GM12878 (cell line): ENCODE results near the gene ZNF148. TPM values are rescaled to one million over a fixed set of nuclear protein-coding genes. Genes with fewer than 3 reads are reported as not detected.

Experiments
- ATAC-seq: fragments of 200-7000 bp; cut with Tn5 transposase; 3 replicates; pipeline ENCODE4 v1.9.1; 2020; ENCODE audit warnings: mild to moderate bottlenecking, moderate library complexity
- BruUV-seq: library from RNA; stranded (reverse); fragments of 400-500 nt; replicated peaks from 2 replicates; lab custom pipeline; 2021; lab: Mats Ljungman, UMichigan
- CTCF ChIA-PET: fragments of 300-600 bp; sonication (Branson Sonifier 250); formaldehyde crosslinking; extraction: SDS; loops from one replicate; lab custom pipeline; 2021; ENCODE audit warnings: inconsistent platforms; lab: Yijun Ruan, JAX
- POLR2A ChIA-PET: fragments of 350-600 bp; formaldehyde crosslinking; extraction: SDS; loops from one replicate; lab custom pipeline; 2021; ENCODE audit warnings: inconsistent platforms; lab: Charles Lee
- RAD21 ChIA-PET: fragments of 300-600 bp; sonication (Branson Sonifier 250); formaldehyde crosslinking; loops from one replicate; lab custom pipeline; 2023; ENCODE audit warnings: antibody characterized with exemption; ENCODE audit not compliant: unreplicated experiment; lab: Charles Lee
- SMC1A ChIA-PET: fragments of 300-600 bp; sonication (Branson Sonifier 250); formaldehyde crosslinking; loops from one replicate; lab custom pipeline; 2023; ENCODE audit not compliant: unreplicated experiment, uncharacterized antibody; lab: Charles Lee
- DNase-seq: peaks from one replicate; pipeline ENCODE4 v3.0.0-alpha.2; 2011; ENCODE audit warnings: low read depth, low spot score
- FAIRE-seq: peaks from 3 replicates; lab custom pipeline; 2011; peaks lifted over from hg19 to GRCh38; lab: Jason Lieb, UNC
- H2AFZ ChIP-seq: 2 replicates; pipeline ENCODE4 v1.6.0; 2011; ENCODE audit warnings: low read depth, low read length, control low read depth; ENCODE audit not compliant: control insufficient read depth
- H3K27ac ChIP-seq: 2 replicates; pipeline ENCODE4 v1.5.1; 2011; ENCODE audit warnings: control low read depth; ENCODE audit not compliant: control insufficient read depth, insufficient read depth
- H3K27me3 ChIP-seq, 2 experiments: replicated peaks in 1 of 2; 2 replicates each; pipeline versions ENCODE4 v1.6.0 to v1.6.1; 2011; ENCODE audit warnings: low read length in 1 of 2; ENCODE audit not compliant: control insufficient read depth in 2 of 2, insufficient read depth in 2 of 2
- H3K36me3 ChIP-seq, 2 experiments: 2 replicates each; pipeline ENCODE4 v1.5.1; 2011; ENCODE audit warnings: low read length in 1 of 2; ENCODE audit not compliant: control insufficient read depth in 2 of 2, insufficient read depth in 2 of 2
- H3K4me1 ChIP-seq: 2 replicates; pipeline ENCODE4 v1.6.1; 2011; ENCODE audit warnings: mild to moderate bottlenecking, low read length, moderate library complexity, mixed read lengths; ENCODE audit not compliant: control insufficient read depth, insufficient read depth
- H3K4me2 ChIP-seq: 2 replicates; pipeline ENCODE4 v1.6.0; 2011; ENCODE audit warnings: control low read depth; ENCODE audit not compliant: control insufficient read depth, insufficient read depth
- H3K4me3 ChIP-seq: fragments of 200-600 bp; sonication (generic); 2 replicates; pipeline ENCODE4 v1.5.1; 2016
- H3K79me2 ChIP-seq: 2 replicates; pipeline ENCODE4 v1.6.0; 2011; ENCODE audit warnings: low read length; ENCODE audit not compliant: control insufficient read depth, insufficient read depth
- H3K9ac ChIP-seq: 2 replicates; pipeline ENCODE4 v1.8.0; 2011; ENCODE audit warnings: low read length, control low read depth, mixed read lengths; ENCODE audit not compliant: control insufficient read depth, insufficient read depth
- H3K9me3 ChIP-seq: replicated peaks from 3 replicates; pipeline ENCODE4 v1.5.1; 2011; ENCODE audit warnings: mild to moderate bottlenecking, low read length; ENCODE audit not compliant: control insufficient read depth, insufficient read depth
- H4K20me1 ChIP-seq: 2 replicates; pipeline ENCODE4 v1.6.0; 2011; ENCODE audit not compliant: control insufficient read depth, insufficient read depth
- CBX3 ChIP-seq: fragments of 200-600 bp; sonication (generic); IDR thresholded peaks from 2 replicates; pipeline ENCODE4 v1.6.1; 2016; ENCODE audit warnings: low read depth, borderline replicate concordance
- FOS ChIP-seq: IDR thresholded peaks from 3 replicates; pipeline ENCODE4 v1.6.1; 2011; ENCODE audit warnings: borderline replicate concordance; ENCODE audit not compliant: insufficient read length; ENCODE audit errors: extremely low read depth
- JUNB ChIP-seq: IDR thresholded peaks from 2 replicates; pipeline ENCODE4 v1.6.1; 2016; ENCODE audit warnings: antibody characterized with exemption, mild to moderate bottlenecking
- PKNOX1 ChIP-seq: fragments of 450-650 bp; IDR thresholded peaks from 2 replicates; pipeline ENCODE4 v1.6.1; 2016; ENCODE audit warnings: mild to moderate bottlenecking
- RBBP5 ChIP-seq: fragments of 200-600 bp; sonication (generic); conservative IDR thresholded peaks from 2 replicates; pipeline ENCODE4 v1.6.1; 2016
- SMAD1 ChIP-seq: fragments of 450-650 bp; IDR thresholded peaks from 2 replicates; pipeline ENCODE4 v1.6.1; 2018; ENCODE audit warnings: mild to moderate bottlenecking, low read depth; ENCODE audit not compliant: partially characterized antibody
- ZBTB11 ChIP-seq: fragments of 450-650 bp; formaldehyde crosslinking; IDR thresholded peaks from 2 replicates; pipeline ENCODE4 v1.5.0; 2022; ENCODE audit warnings: mild to moderate bottlenecking, missing genetic modification characterization
- ZNF622 ChIP-seq: fragments of 450-650 bp; IDR thresholded peaks from 2 replicates; pipeline ENCODE4 v1.6.1; 2017; ENCODE audit warnings: mild to moderate bottlenecking, inconsistent platforms
- WGBS: methylation state at CpG from one replicate; pipeline ENCODE4 v1.1.6; 2016; ENCODE audit warnings: low lambda C conversion rate; ENCODE audit not compliant: insufficient replicate concordance, insufficient coverage; ENCODE audit errors: missing lambda C conversion rate; 5-methylcytosine and 5-hydroxymethylcytosine counted together
- in situ Hi-C: fragments of 300-500 bp; cut with MboI; formaldehyde crosslinking; loops from 9 replicates; pipeline ENCODE4 v1.14.3; 2018; ENCODE audit warnings: mixed read lengths
- intact Hi-C: fragments of 100-400 bp; cut with micrococcal nuclease; formaldehyde crosslinking; loops from one replicate; pipeline ENCODE4 v1.14.2; 2022; ENCODE audit not compliant: unreplicated experiment
- polyA plus RNA-seq, 11 experiments: library from polyadenylated mRNA; depleted of rRNA in 4 of 11; unstranded in 6 of 11; stranded (reverse) in 5 of 11; fragments of >200 nt; fragmentation: Nextera tagmentation in 4 of 11; fragmentation: Illumina TruSeq in 1 of 11; extraction: Ambion mirVana in 4 of 11; extraction: Trizol in 1 of 11; gene quantifications; 1 replicate in 1 of 11; 2 replicates in 10 of 11; pipeline versions ENCODE4 v1.2.1 to v1.2.3, GENCODE V29; 2011 to 2016; ENCODE audit warnings: inconsistent platforms in 2 of 11, missing spikeins in 2 of 11, low read depth in 1 of 11
- total RNA-seq, 4 experiments: library from RNA; depleted of rRNA in 3 of 4; stranded (reverse); fragments of >200 nt in 3 of 4; fragmentation: Illumina TruSeq in 1 of 4; extraction: Trizol in 1 of 4; gene quantifications; 2 replicates each; pipeline versions ENCODE4 v1.2.1 to v1.2.3, GENCODE V29; 2013 to 2021

The ZNF148 gene
- total and polyA plus RNA-seq, 10 of the 15 experiments (the other 5 are each of a cell fraction or from before 2014, with no cell fraction given) = 8.6 to 40.4 (median 26.7) TPM

GRCh38 chr3:125245521-125245920, 129.6 kb downstream of the ZNF148 start:
- no peak overlapping the region for H2AFZ ChIP-seq
- no peaks in the 10 kb centered on the region for H4K20me1 ChIP-seq
- in situ Hi-C loops (no loop called here), intact Hi-C loops (no loop called here)
- TSS peak; percentile 9 for BruUV-seq
- no peaks in the 10 kb centered on the region for H3K4me1 ChIP-seq
- no peak overlapping the region for H3K4me3 ChIP-seq
- no peak overlapping the region for H3K27ac ChIP-seq
- SMC1A ChIA-PET = interaction anchor here (1.4 to 2.0 kb wide), 2 partner anchors 9 to 39 kb away, joined by 4 to 5 read pairs; no protein-coding TSS in a partner anchor
- POLR2A ChIA-PET = no interaction called here
- no peak for TF ChIP-seq RBBP5
- H3K4me2 ChIP-seq = no peak overlapping the region
- no peaks in the 10 kb centered on the region for H3K79me2 ChIP-seq
- RAD21 ChIA-PET = no interaction called here
- H3K9me3 ChIP-seq = no peaks in the 10 kb centered on the region
- H3K27me3 ChIP-seq = no peaks in the 10 kb centered on the region
- CTCF ChIA-PET = interaction anchor here (1.1 kb wide), 1 partner anchor 8 kb away, joined by 3 read pairs; no protein-coding TSS in a partner anchor
- no peak overlapping the region for H3K9ac ChIP-seq
- no peak for FAIRE-seq
- no peak for ATAC-seq
- no peak for DNase-seq
- H3K36me3 ChIP-seq = no peaks in the 10 kb centered on the region; a peak in 1 of 4 replicates

- H3K4me1 ChIP-seq = no peaks in the 10 kb centered on the region
- H3K36me3 ChIP-seq = peaks cover 0 to 2% of the 10 kb centered on the region in 2 experiments; a peak in 1 of 4 replicates
- no peak overlapping the region for H3K4me2 ChIP-seq
- BruUV-seq = no TSS peak
- no peak overlapping the region for H3K27ac ChIP-seq
- in situ Hi-C loops (no loop called here), intact Hi-C loops (no loop called here)
- ChIA-PET POLR2A (no interaction called here), RAD21 (interaction anchor here (0.7 kb wide), 1 partner anchor 275 kb away, joined by 3 read pairs; no protein-coding TSS in a partner anchor), CTCF (no interaction called here), SMC1A (no interaction called here)
- ATAC-seq = no peak
- H3K9me3 ChIP-seq = no peaks in the 10 kb centered on the region
- TF ChIP-seq JUNB = no peak
- TF ChIP-seq SMAD1 = no peak
- no peak for TF ChIP-seq ZBTB11 (CRISPR knock-in tag)
- TF ChIP-seq FOS = no peak
- no peak for TF ChIP-seq PKNOX1
- no peak for TF ChIP-seq CBX3
- TF ChIP-seq ZNF622 = no peak
- no peaks in the 10 kb centered on the region for H3K27me3 ChIP-seq
- H2AFZ ChIP-seq = no peak overlapping the region
- no peaks in the 10 kb centered on the region for H4K20me1 ChIP-seq
- no peak for DNase-seq
- H3K4me3 ChIP-seq = no peak overlapping the region
- FAIRE-seq = no peak
- no peak overlapping the region for H3K9ac ChIP-seq
- 74% methylated on average over 4 of the region's 4 CpGs for WGBS
- no peaks in the 10 kb centered on the region for H3K79me2 ChIP-seq
These were observed 134.6 kb downstream of the ZNF148 start for GRCh38 chr3:125240496-125240895.
